GM21528 (cell line): Measurements from ENCODE around the gene UBR1.

Source experiments
- ATAC-seq: cut with Tn5 transposase; IDR thresholded peaks from one replicate; pipeline ENCODE4 v1.9.1; 2021; ENCODE audit warnings: mild to moderate bottlenecking, moderate library complexity; ENCODE audit not compliant: unreplicated experiment, low FRiP score

UBR1 gene

GRCh38 chr15:43111354-43111753, 5.5 kb upstream of the UBR1 start:
- no peak for ATAC-seq

- ATAC-seq, result no peak
Measured at GRCh38 chr15:43107751-43108150, 1.9 kb upstream of the UBR1 start.

- no peak for ATAC-seq
Measured at GRCh38 chr15:43106486-43106829, 620 bp upstream of the UBR1 start.

- no peak for ATAC-seq
Measured at GRCh38 chr15:43105077-43105736, 631 bp downstream of the UBR1 start.

GRCh38 chr15:43104426-43104825, 1.4 kb downstream of the UBR1 start:
- no peak for ATAC-seq

GRCh38 chr15:43103907-43104306, 1.9 kb downstream of the UBR1 start:
- ATAC-seq, result no peak

DNA sequence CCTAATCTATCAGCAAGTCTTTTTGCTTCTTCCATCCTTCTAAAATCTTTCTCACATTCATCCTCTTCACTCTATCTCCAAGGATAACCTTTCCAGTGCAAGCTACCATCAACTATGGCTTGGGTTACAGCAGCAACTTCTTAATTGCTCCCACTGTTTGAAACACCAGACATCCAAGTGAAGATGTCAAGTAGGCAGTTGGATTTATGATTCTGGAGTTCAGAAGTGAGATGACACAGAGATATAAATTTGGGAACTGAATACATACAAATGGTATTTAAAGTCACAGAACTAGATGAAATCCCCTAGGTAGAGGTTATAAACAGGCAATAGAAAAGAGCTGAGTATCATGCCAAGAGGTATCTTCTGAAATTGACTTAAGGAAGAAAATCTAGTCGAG, 3.7 kb downstream of the UBR1 start:
- ATAC-seq, result no peak

DNA sequence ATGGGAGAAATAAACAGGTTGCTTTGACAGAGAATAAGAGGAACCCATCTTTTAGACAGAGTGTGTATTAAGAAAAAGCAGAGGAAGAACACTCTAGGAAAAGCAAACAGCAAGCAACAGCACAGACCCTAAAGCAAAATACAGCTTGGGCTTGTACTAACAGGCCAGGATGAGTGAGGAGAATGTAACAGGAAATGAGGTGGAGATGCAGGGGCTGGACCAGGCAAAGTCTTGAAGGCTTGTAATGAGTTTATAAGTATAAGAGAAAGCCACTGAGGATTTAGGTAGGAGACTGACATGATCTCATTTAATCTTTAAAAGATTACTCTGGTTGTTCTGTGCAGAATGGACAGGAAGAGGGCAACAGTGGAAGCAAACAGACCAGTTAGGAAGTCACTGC, 4.9 kb downstream of the UBR1 start:
- no peak for ATAC-seq

DNA sequence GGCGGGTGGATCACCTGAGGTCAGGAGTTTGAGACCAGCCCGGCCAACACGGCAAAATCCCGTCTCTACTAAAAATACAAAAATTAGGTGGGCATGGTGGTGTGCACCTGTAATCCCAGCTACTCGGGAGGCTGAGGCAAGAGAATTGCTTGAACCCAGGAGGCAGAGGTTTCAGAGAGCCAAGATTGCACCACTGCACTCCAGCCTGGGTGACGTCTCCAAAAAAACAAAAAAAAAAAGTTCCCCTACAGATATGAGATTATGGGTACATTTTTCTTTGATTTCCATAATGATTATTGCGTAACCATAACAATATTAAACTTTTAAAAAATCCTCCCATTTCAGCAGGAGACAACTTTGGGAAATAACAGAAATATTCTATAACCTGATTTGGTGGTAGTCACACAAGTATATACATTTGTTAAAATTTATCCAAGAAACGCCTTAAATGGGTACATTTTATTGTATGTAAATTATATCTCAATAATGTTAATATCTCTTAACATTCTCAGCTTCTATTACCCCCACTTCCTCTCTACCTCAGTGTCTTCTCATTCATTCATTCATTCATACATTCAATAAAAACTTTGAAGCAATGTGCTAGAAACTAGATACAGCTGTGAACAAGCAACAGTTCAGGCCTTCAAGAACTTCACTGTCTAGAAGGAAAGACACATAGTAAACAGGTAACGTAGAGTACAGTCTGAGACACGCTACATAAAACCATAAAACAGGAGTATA, 6.6 kb downstream of the UBR1 start:
- ATAC-seq, result no peak

DNA sequence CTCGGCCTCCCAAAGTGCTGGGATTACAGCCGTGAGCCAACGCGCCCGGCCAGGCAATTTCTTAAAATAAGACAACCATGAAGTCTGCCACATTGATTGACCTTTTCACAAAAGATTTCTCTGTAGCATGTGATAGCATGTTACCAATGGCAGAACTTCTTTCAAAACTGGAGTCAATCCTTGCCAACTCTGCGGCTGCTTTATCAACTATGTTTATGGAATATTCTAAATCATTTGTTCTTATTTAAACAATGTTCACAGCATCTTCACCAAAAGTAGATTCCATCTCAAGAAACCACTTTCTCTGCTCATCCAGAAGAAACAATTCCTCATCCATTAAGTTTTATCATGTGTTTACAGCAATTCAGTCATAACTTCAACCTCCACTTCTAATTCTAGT, 9.4 kb downstream of the UBR1 start:
- ATAC-seq, result no peak

DNA sequence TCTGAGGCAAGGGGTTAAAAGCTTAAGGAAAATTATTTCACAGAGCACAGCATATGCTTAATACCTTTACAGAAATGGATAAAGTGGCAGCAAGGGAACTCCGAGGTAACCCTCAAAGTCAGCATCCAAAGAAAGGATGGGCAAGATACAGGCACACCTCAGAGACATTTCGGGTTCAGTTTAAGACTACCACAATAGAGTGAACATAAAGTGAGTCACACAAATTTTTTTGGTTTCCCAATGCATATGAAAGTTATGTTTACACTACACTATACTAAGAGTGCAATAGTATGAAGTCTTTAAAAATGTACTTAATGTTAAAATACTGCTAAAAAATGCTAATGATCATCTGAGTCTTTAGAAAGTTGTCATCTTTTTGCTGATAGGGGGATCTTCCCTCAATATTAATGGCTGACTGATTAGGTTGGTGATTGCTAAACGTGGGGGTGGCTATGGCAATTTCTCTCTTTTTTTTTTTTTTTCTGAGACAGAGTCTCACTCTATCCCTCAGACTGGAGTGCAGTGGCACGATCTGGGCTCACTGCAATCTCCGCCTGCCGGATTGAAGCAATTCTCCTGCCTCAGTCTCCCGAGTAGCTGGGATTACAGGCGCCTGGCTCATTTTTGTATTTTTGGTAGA, 10.0 kb downstream of the UBR1 start:
- ATAC-seq, result no peak

DNA sequence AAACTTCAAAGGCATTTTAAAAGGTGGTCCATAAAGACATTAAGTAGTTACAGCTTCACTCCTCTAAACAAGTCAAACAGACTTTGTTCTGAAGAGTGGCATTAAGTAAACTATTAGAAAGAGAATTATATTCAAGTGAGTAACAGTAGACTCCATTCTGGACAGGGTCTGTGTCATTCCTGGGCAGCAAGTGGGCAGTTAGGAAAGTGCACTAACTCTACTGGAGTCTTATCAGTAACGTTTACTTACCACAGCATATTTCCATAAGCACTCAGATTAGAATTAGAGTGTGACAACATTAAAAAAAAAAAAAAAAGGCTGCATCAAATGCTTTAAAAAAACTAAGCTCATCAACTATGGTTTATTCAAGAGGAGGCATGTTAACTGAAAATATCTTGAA, 10.6 kb downstream of the UBR1 start:
- no peak for ATAC-seq

DNA sequence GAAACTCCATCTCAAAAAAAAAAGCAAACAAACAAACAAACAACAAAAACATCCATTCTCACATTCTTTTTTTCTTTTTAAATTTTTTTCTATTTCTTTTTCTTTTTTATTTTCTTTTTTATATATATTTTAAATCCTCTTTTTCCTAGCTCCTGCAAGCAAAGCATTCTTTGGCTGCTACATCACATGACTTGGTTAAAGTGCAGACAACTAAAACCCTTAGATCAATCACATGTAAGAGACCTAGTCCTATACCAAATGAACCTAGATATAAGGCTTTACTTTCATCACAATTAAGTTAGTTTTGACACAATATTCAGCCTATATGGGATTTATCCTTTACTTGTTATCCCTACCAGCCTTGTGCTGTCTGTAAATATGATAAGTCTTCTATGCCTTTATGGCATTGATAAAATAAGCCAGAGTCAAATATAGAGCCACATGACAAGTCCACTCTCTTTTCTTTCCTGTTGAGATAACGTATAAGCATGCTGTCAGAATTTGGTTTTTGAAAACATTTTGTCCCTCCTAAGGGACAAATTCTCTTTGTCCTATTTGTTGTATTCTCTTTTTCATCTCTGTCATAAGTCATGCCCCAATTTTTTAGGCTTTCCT, 11.3 kb downstream of the UBR1 start:
- ATAC-seq, result no peak

DNA sequence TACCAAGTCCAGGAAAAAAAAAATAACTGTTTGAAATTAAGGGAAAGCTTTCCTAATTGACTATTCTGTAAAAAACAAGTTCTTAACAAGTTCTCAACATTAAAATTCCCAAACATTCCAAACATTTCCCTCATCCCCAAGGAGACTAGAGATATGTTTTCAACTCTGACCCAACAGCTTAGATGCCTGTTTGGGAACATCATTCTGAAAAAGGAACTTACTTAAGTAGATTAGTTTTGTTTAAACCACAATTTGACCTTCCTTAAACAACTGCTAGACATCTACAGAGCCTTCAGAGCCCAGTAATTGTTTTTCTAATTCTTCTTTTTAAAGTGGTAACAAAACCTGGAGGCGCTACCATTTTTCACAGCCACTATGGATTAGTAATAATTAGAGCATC, 12.8 kb downstream of the UBR1 start:
- ATAC-seq, result no peak

DNA sequence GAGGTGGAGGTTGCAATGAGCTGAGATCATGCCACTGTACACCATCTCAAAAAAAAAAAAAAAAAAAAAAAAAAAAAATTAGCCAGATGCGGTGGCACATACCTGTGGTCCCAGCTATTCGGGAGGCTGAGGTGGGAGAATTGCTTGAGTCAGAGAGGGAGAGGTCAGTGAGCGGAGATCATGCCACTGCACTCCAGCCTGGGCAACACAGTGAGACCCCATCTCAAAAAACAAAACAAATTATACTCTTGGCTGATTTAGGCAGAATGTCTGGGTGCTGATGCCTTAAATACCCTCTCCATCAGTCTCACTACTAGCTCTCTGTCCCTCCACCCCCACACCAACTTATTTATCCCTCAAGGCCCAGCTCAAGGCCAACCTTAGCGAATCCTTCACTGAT, 14.0 kb downstream of the UBR1 start:
- ATAC-seq, result no peak

GRCh38 chr15:43086551-43086950, 19.3 kb downstream of the UBR1 start:
- no peak for ATAC-seq

GRCh38 chr15:43085921-43086320, 19.9 kb downstream of the UBR1 start:
- ATAC-seq, result no peak

DNA sequence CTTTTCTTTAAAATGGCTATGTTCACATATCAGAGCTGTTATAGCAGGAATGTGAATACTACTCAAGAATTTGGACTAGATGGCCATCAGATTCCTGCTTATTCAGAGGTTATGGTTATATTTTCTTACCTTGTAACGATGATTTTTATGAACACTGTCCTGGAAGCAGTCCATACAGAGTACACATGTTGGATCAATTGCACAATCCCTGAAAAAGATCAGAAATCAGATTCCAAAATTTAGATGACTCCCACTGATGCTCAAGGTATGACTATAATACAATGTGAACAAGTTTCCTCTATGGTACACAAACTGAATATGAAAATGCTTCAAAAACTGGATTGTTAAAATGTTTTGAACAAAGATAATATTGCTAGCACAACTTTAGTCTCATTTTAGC, 23.3 kb downstream of the UBR1 start:
- no peak for ATAC-seq

DNA sequence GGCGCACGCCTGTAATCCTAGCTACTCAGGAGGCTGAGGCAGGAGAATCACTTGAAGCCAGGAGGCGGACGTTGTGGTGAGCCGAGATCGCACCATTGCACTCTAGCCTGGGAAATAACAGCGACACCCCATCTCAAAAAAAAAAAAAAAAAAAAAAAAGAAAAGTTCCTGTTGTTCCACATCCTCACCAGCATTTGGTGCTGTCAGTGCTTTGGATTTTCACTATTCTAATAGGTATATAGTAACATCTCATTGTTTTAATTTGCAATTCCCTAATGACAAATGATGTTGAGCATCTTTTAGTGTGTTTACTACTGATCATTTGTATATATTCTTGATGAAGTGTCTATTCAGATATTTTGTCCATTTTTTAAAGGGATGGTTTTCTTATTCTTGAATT, 24.6 kb downstream of the UBR1 start:
- ATAC-seq, result no peak

GRCh38 chr15:43071451-43071850, 34.4 kb downstream of the UBR1 start:
- no peak for ATAC-seq

DNA sequence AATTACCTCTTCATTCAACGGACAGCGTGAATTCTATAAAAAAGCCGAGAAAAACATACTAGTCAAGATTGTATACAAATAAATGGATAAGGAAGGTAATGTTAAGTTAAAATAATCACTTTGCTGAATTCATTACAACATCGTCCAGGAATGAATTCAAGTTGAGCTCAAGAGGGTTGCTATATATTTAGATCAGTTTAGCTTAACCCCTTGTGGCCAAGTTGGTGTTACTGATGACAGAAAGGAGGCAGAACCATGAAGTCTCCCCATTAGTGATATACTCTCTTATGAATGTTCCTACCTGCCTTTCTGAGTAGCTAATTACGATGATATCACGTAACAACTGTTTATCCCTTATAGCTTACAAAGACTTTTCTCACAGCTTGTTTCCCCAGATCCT, 34.9 kb downstream of the UBR1 start:
- no peak for ATAC-seq

DNA sequence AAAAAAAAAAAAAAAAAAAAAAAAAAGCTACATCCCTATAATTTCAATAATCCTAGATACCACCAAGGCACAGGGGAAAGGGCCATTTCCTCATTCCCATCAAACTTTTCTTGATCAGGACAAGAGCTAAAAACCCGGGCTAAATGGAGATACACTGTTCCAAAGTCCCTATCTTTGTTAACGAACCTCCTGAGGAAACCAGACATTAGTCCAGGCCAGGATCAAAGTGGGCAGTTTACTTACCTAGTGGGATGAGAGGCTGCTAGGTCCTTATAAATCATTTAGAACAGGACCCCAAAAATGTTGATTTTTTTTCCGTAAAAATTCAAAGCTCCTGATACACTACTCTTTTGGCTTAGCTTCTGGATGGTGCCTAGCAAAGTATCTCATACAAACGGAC, 35.6 kb downstream of the UBR1 start:
- ATAC-seq, result no peak
